OCI-LY3 (cell line): ENCODE measurements around the gene RGS16.

ENCODE experiments used
- CTCF ChIP-seq: fragments of 200-600, 300-600 bp; sonication (generic); IDR thresholded peaks from 2 replicates; pipeline ENCODE4 v1.5.1; 2014; ENCODE audit warnings: antibody characterized with exemption, low read length, low read depth
- EZH2phosphoT487 ChIP-seq: fragments of 200-600 bp; shearing (Covaris generic); IDR thresholded peaks from 2 replicates; pipeline ENCODE4 v1.6.1; 2018; ENCODE audit warnings: antibody characterized with exemption, mixed run types, low read depth

- TF ChIP-seq CTCF (no peak), EZH2phosphoT487 (no peak)
These were observed 4.0 kb downstream of the RGS16 start for GRCh38 chr1:182600036-182600713.
